SK-N-SH treated with all-trans-retinoic acid at 6 μM for 48 hours (cell line): ENCODE results near the gene ELFN2.

ENCODE experiments used
- ATAC-seq: fragments of 200-7000 bp; cut with Tn5 transposase; 3 replicates; pipeline ENCODE4 v1.9.1; 2020; ENCODE audit warnings: mild to moderate bottlenecking, moderate library complexity
- ARNTL ChIP-seq: fragments of 450-650 bp; formaldehyde crosslinking; IDR thresholded peaks from 2 replicates; pipeline ENCODE4 v1.5.0; 2020; ENCODE audit warnings: low read depth, mild to moderate bottlenecking, moderate library complexity, borderline replicate concordance
- BACH2 ChIP-seq: fragments of 250-450 bp; sonication (Bioruptor Pico); IDR thresholded peaks from 2 replicates; pipeline ENCODE4 v1.9.0; 2021; ENCODE audit warnings: mild to moderate bottlenecking, borderline replicate concordance
- CSDC2 ChIP-seq: fragments of 250-450 bp; sonication (Bioruptor Pico); IDR thresholded peaks from 2 replicates; pipeline ENCODE4 v1.5.0; 2020; ENCODE audit warnings: mild to moderate bottlenecking, moderate library complexity
- ESRRG ChIP-seq: fragments of 250-450 bp; sonication (Bioruptor Pico); IDR thresholded peaks from 2 replicates; pipeline ENCODE4 v1.6.1; 2021; ENCODE audit warnings: mild to moderate bottlenecking
- GLIS3 ChIP-seq: fragments of 250-450 bp; sonication (Bioruptor Pico); IDR thresholded peaks from 2 replicates; pipeline ENCODE4 v1.5.0; 2020; ENCODE audit warnings: mild to moderate bottlenecking, moderate library complexity
- ISL1 ChIP-seq: fragments of 250-450 bp; sonication (Bioruptor Pico); IDR thresholded peaks from 2 replicates; pipeline ENCODE4 v2.1.2; 2022; ENCODE audit warnings: mild to moderate bottlenecking, moderate library complexity
- OSR1 ChIP-seq: fragments of 250-450 bp; sonication (Bioruptor Pico); IDR thresholded peaks from 2 replicates; pipeline ENCODE4 v1.8.0; 2022; ENCODE audit warnings: moderate library complexity, mild to moderate bottlenecking, inconsistent platforms
- POU6F1 ChIP-seq: fragments of 250-450 bp; sonication (Bioruptor Pico); IDR thresholded peaks from 2 replicates; pipeline ENCODE4 v1.8.0; 2021; ENCODE audit warnings: low read depth, mild to moderate bottlenecking, moderate library complexity, borderline replicate concordance
- PPARA ChIP-seq: fragments of 250-450 bp; sonication (Bioruptor Pico); IDR thresholded peaks from 2 replicates; pipeline ENCODE4 v1.5.0; 2020; ENCODE audit warnings: mild to moderate bottlenecking, borderline replicate concordance
- RARB ChIP-seq: fragments of 250-450 bp; sonication (Bioruptor Pico); IDR thresholded peaks from 2 replicates; pipeline ENCODE4 v1.8.0; 2021; ENCODE audit warnings: mild to moderate bottlenecking, moderate library complexity
- SNAI2 ChIP-seq: fragments of 250-450 bp; sonication (Bioruptor Pico); IDR thresholded peaks from 2 replicates; pipeline ENCODE4 v1.5.0; 2020; ENCODE audit warnings: mild to moderate bottlenecking, moderate library complexity
- TCF4 ChIP-seq: fragments of 250-450 bp; sonication (Bioruptor Pico); IDR thresholded peaks from 2 replicates; pipeline ENCODE4 v1.8.0; 2021; ENCODE audit warnings: mild to moderate bottlenecking, moderate library complexity, borderline replicate concordance
- TOX ChIP-seq: fragments of 250-450 bp; sonication (Bioruptor Pico); IDR thresholded peaks from 2 replicates; pipeline ENCODE4 v1.8.0; 2021; ENCODE audit warnings: mild to moderate bottlenecking, moderate library complexity, borderline replicate concordance
- ZC3H10 ChIP-seq: fragments of 250-450 bp; sonication (Bioruptor Pico); IDR thresholded peaks from 2 replicates; pipeline ENCODE4 v1.5.1; 2021; ENCODE audit warnings: mild to moderate bottlenecking, moderate library complexity
- ZFP3 ChIP-seq: fragments of 250-450 bp; sonication (Bioruptor Pico); IDR thresholded peaks from 2 replicates; pipeline ENCODE4 v1.5.0; 2020; ENCODE audit warnings: mild to moderate bottlenecking, moderate library complexity
- ZFP30 ChIP-seq: fragments of 450-650 bp; formaldehyde crosslinking; IDR thresholded peaks from 2 replicates; pipeline ENCODE4 v1.5.0; 2022; ENCODE audit warnings: mild to moderate bottlenecking, moderate library complexity
- ZNF565 ChIP-seq: fragments of 450-650 bp; formaldehyde crosslinking; conservative IDR thresholded peaks from 2 replicates; pipeline ENCODE4 v1.5.0; 2020; ENCODE audit warnings: low read depth, mild to moderate bottlenecking, moderate library complexity
- ZNF70 ChIP-seq: fragments of 450-650 bp; formaldehyde crosslinking; IDR thresholded peaks from 2 replicates; pipeline ENCODE4 v1.5.0; 2020; ENCODE audit warnings: mild to moderate bottlenecking, moderate library complexity
- ZNF8 ChIP-seq: fragments of 450-650 bp; formaldehyde crosslinking; IDR thresholded peaks from 2 replicates; pipeline ENCODE4 v1.5.0; 2020; ENCODE audit warnings: mild to moderate bottlenecking, moderate library complexity
- TF ChIP-seq, protein P1 (sequence below): fragments of 250-450 bp; sonication (Bioruptor Pico); IDR thresholded peaks from 2 replicates; pipeline ENCODE4 v1.5.1; 2020; ENCODE audit warnings: low read depth, mild to moderate bottlenecking, moderate library complexity
- TF ChIP-seq, protein P2 (sequence below): fragments of 250-450 bp; sonication (Bioruptor Pico); IDR thresholded peaks from 2 replicates; pipeline ENCODE4 v1.5.1; 2021; ENCODE audit warnings: mild to moderate bottlenecking, moderate library complexity

The ELFN2 gene

DNA sequence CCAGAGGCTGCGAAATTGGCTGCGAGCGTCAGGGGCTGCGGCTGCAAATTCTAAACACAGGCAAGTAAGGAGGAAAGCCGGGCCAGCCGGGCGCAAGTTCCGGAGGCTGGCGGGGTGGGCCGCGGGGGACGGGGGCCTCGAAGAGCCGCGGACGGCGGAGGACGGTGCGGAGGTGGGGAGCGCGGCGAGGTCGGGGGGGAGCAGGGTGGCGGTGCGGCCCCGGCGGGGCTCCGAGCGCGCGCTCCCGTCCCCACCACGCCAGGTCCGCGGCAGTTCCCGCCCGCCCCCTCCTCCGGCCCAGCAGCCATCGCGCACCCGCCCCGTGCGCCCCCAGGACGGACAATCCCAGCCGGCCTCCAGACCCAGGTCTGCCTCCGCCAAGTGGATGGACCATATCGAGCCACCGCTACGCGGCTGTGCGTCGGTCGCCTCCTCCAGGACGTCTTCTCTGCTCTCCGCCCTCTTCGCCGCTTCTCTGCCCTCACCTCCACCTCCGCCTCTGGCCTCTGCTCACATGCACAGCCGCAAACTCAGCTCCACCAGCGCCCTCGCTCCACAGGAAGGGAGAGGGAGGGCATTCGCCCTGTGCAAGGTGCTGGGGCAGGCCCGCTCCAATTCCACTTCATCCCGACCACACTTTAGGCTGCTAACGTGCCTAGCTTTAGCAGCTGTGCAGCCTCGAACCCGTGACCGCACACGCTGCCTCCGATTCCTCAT lies 7.2 kb downstream of the ELFN2 start:
- TF ChIP-seq ZNF70 (no peak), CSDC2 (no peak), PPARA (CRISPR knock-in tag) (no peak), SNAI2 (CRISPR knock-in tag) (no peak), ZNF565 (no peak), TOX (CRISPR knock-in tag) (no peak), ZC3H10 (CRISPR knock-in tag) (no peak), POU6F1 (CRISPR knock-in tag) (no peak), ZFP30 (CRISPR knock-in tag) (no peak), OSR1 (CRISPR knock-in tag) (no peak), ZNF8 (no peak), ESRRG (CRISPR knock-in tag) (no peak), ZFP3 (CRISPR knock-in tag) (no peak)
- TF ChIP-seq, protein P1, sequence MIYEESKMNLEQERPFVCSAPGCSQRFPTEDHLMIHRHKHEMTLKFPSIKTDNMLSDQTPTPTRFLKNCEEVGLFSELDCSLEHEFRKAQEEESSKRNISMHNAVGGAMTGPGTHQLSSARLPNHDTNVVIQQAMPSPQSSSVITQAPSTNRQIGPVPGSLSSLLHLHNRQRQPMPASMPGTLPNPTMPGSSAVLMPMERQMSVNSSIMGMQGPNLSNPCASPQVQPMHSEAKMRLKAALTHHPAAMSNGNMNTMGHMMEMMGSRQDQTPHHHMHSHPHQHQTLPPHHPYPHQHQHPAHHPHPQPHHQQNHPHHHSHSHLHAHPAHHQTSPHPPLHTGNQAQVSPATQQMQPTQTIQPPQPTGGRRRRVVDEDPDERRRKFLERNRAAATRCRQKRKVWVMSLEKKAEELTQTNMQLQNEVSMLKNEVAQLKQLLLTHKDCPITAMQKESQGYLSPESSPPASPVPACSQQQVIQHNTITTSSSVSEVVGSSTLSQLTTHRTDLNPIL (CRISPR knock-in tag), result no peak
- TF ChIP-seq, all 23 proteins: peak for 0
- ATAC-seq, result peak; percentile 43

DNA sequence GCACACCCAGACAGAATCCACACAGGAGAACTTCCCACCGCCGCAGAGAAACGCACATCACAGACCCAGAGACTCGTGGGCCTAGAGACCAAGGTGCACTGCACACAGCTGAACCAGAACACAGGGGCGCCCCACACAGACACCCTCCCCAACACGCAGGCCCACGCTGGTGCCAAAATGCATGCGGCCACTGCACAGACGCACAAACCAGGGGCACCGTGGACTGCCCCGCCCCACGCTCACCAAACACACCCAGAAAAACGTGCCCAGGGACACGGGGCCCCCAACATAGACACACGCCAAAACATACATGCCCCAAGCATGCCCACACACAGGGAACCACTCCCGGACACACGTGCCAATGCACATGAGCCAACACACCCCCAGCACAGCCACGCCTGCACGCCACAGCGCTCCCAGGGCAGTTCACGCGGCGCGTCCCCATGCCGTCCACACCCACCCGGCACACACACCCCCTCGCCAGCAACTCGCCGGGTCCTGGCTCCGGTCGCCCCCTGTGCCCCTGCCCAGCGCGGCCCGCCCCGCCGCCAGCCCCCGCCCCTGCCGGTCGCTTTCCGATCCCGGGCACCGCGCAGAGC lies 7.8 kb downstream of the ELFN2 start:
- no peak for TF ChIP-seq ZFP3 (CRISPR knock-in tag)
- TF ChIP-seq OSR1 (CRISPR knock-in tag), result no peak
- no peak for TF ChIP-seq ZNF70
- no peak for TF ChIP-seq POU6F1 (CRISPR knock-in tag)
- TF ChIP-seq ARNTL (CRISPR knock-in tag), result no peak
- TF ChIP-seq ISL1, result no peak
- TF ChIP-seq CSDC2, result no peak
- TF ChIP-seq, protein P2, sequence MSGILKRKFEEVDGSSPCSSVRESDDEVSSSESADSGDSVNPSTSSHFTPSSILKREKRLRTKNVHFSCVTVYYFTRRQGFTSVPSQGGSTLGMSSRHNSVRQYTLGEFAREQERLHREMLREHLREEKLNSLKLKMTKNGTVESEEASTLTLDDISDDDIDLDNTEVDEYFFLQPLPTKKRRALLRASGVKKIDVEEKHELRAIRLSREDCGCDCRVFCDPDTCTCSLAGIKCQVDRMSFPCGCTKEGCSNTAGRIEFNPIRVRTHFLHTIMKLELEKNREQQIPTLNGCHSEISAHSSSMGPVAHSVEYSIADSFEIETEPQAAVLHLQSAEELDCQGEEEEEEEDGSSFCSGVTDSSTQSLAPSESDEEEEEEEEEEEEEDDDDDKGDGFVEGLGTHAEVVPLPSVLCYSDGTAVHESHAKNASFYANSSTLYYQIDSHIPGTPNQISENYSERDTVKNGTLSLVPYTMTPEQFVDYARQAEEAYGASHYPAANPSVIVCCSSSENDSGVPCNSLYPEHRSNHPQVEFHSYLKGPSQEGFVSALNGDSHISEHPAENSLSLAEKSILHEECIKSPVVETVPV, result no peak
- no peak for TF ChIP-seq PPARA (CRISPR knock-in tag)
- no peak for TF ChIP-seq GLIS3
- no peak for TF ChIP-seq ZNF565
- ATAC-seq, result no peak

DNA sequence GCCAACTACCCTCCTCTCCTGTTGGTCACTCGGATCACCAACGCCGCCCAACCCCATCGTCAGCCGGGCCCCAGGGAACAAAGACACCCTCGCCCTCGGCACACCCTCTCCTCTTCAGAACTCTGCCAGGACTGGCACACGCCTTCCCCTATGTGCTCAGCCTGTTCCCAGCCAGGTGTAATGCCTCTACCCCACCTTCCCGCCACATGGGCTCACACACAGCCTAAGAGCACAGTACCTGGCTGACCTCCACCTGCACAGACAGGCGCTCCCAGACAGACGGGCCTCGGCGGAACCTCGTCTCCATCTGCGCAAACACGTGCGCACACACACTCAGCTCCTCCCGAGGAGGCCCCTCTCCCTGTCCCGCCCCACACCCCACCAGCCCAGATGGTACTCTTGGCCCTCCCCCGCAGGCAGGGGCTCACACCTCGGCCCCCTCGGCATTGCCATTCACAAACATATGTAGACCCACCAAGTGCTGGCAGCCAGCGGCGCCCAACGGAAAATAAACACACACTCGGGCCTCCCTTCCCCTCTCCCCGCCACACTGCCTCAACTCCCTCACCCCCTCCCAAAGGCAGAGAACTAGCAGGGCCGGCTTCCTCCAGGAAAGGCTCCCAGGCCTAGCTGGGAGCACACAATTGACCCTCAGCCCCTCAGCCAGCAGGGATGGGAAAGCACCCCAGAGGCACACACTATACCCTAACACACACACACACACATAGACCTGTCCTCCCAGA lies 8.5 kb downstream of the ELFN2 start:
- no peak for ATAC-seq

More for the DNA sequence above, 8.5 kb downstream of the ELFN2 start:
- TF ChIP-seq ARNTL (CRISPR knock-in tag) (no peak), BACH2 (CRISPR knock-in tag) (no peak), ZNF8 (no peak), PPARA (CRISPR knock-in tag) (no peak), ZNF565 (no peak), RARB (no peak), GLIS3 (no peak), TCF4 (CRISPR knock-in tag) (no peak), SNAI2 (CRISPR knock-in tag) (no peak), ESRRG (CRISPR knock-in tag) (no peak), POU6F1 (CRISPR knock-in tag) (no peak), ZFP3 (CRISPR knock-in tag) (no peak), ZC3H10 (CRISPR knock-in tag) (no peak)
- TF ChIP-seq, protein P1 (CRISPR knock-in tag), result no peak
